IPS-18a (cell line): ENCODE measurements around the gene PLBD1.
A peak's percentile ranks its signal among the peaks of the same experiment; 100 is the strongest.

ENCODE experiments used
- H3K27ac ChIP-seq: one replicate; pipeline ENCODE4 v1.5.1; 2013; ENCODE audit warnings: low read length
- H3K27me3 ChIP-seq: one replicate; pipeline ENCODE4 v1.6.1; 2013; ENCODE audit warnings: mild to moderate bottlenecking, low read length; ENCODE audit not compliant: control insufficient read depth, insufficient read depth
- H3K36me3 ChIP-seq: one replicate; pipeline ENCODE4 v1.6.1; 2013; ENCODE audit warnings: low read depth, low read length; ENCODE audit not compliant: control insufficient read depth
- H3K4me1 ChIP-seq: one replicate; pipeline ENCODE4 v1.6.1; 2013; ENCODE audit warnings: low read depth, low read length; ENCODE audit not compliant: control insufficient read depth
- H3K4me3 ChIP-seq: one replicate; pipeline ENCODE4 v1.5.1; 2013; ENCODE audit warnings: low read length
- H3K9ac ChIP-seq: one replicate; pipeline ENCODE4 v1.6.1; 2013; ENCODE audit warnings: mild to moderate bottlenecking, low read length, moderate library complexity
- H3K9me3 ChIP-seq: one replicate; pipeline ENCODE4 v1.6.1; 2013; ENCODE audit warnings: low read depth, low read length; ENCODE audit not compliant: control insufficient read depth

The PLBD1 gene

GRCh38 chr12:14567351-14568162, at the start of gene PLBD1:
Gene PLBD1, minus strand, starts transcription at chr12:14567883. Its CDS starts 187 bp downstream, at chr12:14567696.
- no peaks in the 10 kb centered on the region for H3K9me3 ChIP-seq
- H3K4me3 ChIP-seq: peak within 1 kb of the TSS; percentile 51
- peaks cover 4% of the 10 kb centered on the region for H3K4me1 ChIP-seq
- H3K36me3 ChIP-seq: no peaks in the 10 kb centered on the region
- peak within 1 kb of the TSS; percentile 19 for H3K9ac ChIP-seq
- peaks cover 13% of the 10 kb centered on the region for H3K27me3 ChIP-seq
- no peak within 1 kb of the TSS for H3K27ac ChIP-seq

GRCh38 chr12:14614704-14615121, 47.0 kb upstream of the PLBD1 start:
- Histone ChIP-seq H3K36me3 (no peaks in the 10 kb centered on the region), H3K4me1 (no peaks in the 10 kb centered on the region), H3K4me3 (no peak overlapping the region), H3K27ac (no peak overlapping the region), H3K9ac (no peak overlapping the region), H3K27me3 (no peaks in the 10 kb centered on the region), H3K9me3 (no peaks in the 10 kb centered on the region)

- no peak overlapping the region for H3K4me3 ChIP-seq
- H3K9ac ChIP-seq: no peak overlapping the region
- H3K27me3 ChIP-seq: no peaks in the 10 kb centered on the region
- H3K9me3 ChIP-seq: no peaks in the 10 kb centered on the region
- H3K36me3 ChIP-seq: no peaks in the 10 kb centered on the region
- H3K4me1 ChIP-seq: no peaks in the 10 kb centered on the region
- no peak overlapping the region for H3K27ac ChIP-seq
These were observed 46.0 kb upstream of the PLBD1 start for GRCh38 chr12:14613718-14614117.

GRCh38 chr12:14612898-14613445, 45.3 kb upstream of the PLBD1 start:
- Histone ChIP-seq H3K4me1 (no peaks in the 10 kb centered on the region), H3K27me3 (no peaks in the 10 kb centered on the region), H3K9me3 (no peaks in the 10 kb centered on the region), H3K4me3 (no peak overlapping the region), H3K27ac (no peak overlapping the region), H3K36me3 (no peaks in the 10 kb centered on the region), H3K9ac (no peak overlapping the region)

- Histone ChIP-seq H3K4me3 (no peak overlapping the region), H3K9ac (no peak overlapping the region), H3K4me1 (no peaks in the 10 kb centered on the region), H3K9me3 (no peaks in the 10 kb centered on the region), H3K27ac (no peak overlapping the region), H3K27me3 (no peaks in the 10 kb centered on the region), H3K36me3 (no peaks in the 10 kb centered on the region)
These were observed 44.6 kb upstream of the PLBD1 start for GRCh38 chr12:14612250-14612649.

- no peaks in the 10 kb centered on the region for H3K4me1 ChIP-seq
- H3K9ac ChIP-seq: no peak overlapping the region
- H3K36me3 ChIP-seq: no peaks in the 10 kb centered on the region
- H3K4me3 ChIP-seq: no peak overlapping the region
- H3K27me3 ChIP-seq: no peaks in the 10 kb centered on the region
- no peak overlapping the region for H3K27ac ChIP-seq
- no peaks in the 10 kb centered on the region for H3K9me3 ChIP-seq
These were observed 44.0 kb upstream of the PLBD1 start for GRCh38 chr12:14611640-14612203.

GRCh38 chr12:14607568-14607967, 39.9 kb upstream of the PLBD1 start:
- H3K4me1 ChIP-seq: no peaks in the 10 kb centered on the region
- H3K27me3 ChIP-seq: no peaks in the 10 kb centered on the region
- no peak overlapping the region for H3K27ac ChIP-seq
- no peak overlapping the region for H3K4me3 ChIP-seq
- H3K9ac ChIP-seq: no peak overlapping the region
- H3K9me3 ChIP-seq: peaks cover 5% of the 10 kb centered on the region
- no peaks in the 10 kb centered on the region for H3K36me3 ChIP-seq

- no peak overlapping the region for H3K4me3 ChIP-seq
- no peaks in the 10 kb centered on the region for H3K4me1 ChIP-seq
- H3K27me3 ChIP-seq: no peaks in the 10 kb centered on the region
- H3K9me3 ChIP-seq: peaks cover 5% of the 10 kb centered on the region
- H3K9ac ChIP-seq: no peak overlapping the region
- no peak overlapping the region for H3K27ac ChIP-seq
- no peaks in the 10 kb centered on the region for H3K36me3 ChIP-seq
These were observed 37.8 kb upstream of the PLBD1 start for GRCh38 chr12:14605401-14605989.

- Histone ChIP-seq H3K36me3 (no peaks in the 10 kb centered on the region), H3K4me3 (no peak overlapping the region), H3K4me1 (no peaks in the 10 kb centered on the region), H3K9ac (no peak overlapping the region), H3K9me3 (peaks cover 5% of the 10 kb centered on the region), H3K27ac (no peak overlapping the region), H3K27me3 (no peaks in the 10 kb centered on the region)
These were observed 34.2 kb upstream of the PLBD1 start for GRCh38 chr12:14601692-14602478.

GRCh38 chr12:14597480-14597879, 29.8 kb upstream of the PLBD1 start:
- no peaks in the 10 kb centered on the region for H3K36me3 ChIP-seq
- H3K9ac ChIP-seq: no peak overlapping the region
- no peaks in the 10 kb centered on the region for H3K9me3 ChIP-seq
- no peaks in the 10 kb centered on the region for H3K4me1 ChIP-seq
- H3K27ac ChIP-seq: no peak overlapping the region
- no peak overlapping the region for H3K4me3 ChIP-seq
- no peaks in the 10 kb centered on the region for H3K27me3 ChIP-seq

- Histone ChIP-seq H3K27me3 (no peaks in the 10 kb centered on the region), H3K9ac (no peak overlapping the region)
These were observed 24.0 kb upstream of the PLBD1 start for GRCh38 chr12:14591719-14592118.

More at GRCh38 chr12:14591719-14592118, 24.0 kb upstream of the PLBD1 start:
- Histone ChIP-seq H3K36me3 (no peaks in the 10 kb centered on the region), H3K4me1 (no peaks in the 10 kb centered on the region), H3K27ac (no peak overlapping the region), H3K4me3 (no peak overlapping the region), H3K9me3 (no peaks in the 10 kb centered on the region)
